CD4-positive, alpha-beta T cell treated with Interleukin-12 subunit alpha and Interleukin-12 subunit beta, for 1 hour (primary cell): ENCODE measurements around the gene KCNQ2.
"Not testable (repeated sequence)": the region's sequence is repeated elsewhere in the genome, so short reads cannot be mapped to it uniquely, and the experiment has no call there.

Experiments used
- DNase-seq: peaks from one replicate; pipeline ENCODE4 v3.0.0-alpha.2; 2020

KCNQ2 gene

GRCh38 chr20:63488315-63489251 lies 16.1 kb upstream of the KCNQ2 start:
- no peak for DNase-seq

GRCh38 chr20:63487781-63488241 lies 15.4 kb upstream of the KCNQ2 start:
- DNase-seq, result no peak

GRCh38 chr20:63487116-63487764 lies 14.8 kb upstream of the KCNQ2 start:
- DNase-seq, result no peak

GRCh38 chr20:63486300-63486855 lies 13.9 kb upstream of the KCNQ2 start:
- DNase-seq, result no peak

- no peak for DNase-seq
Observed at GRCh38 chr20:63484651-63485403, 12.4 kb upstream of the KCNQ2 start.

- DNase-seq, result no peak
Observed at GRCh38 chr20:63484236-63484635, 11.8 kb upstream of the KCNQ2 start.

- no peak for DNase-seq
Observed at GRCh38 chr20:63483834-63484233, 11.4 kb upstream of the KCNQ2 start.

GRCh38 chr20:63482021-63482587 lies 9.6 kb upstream of the KCNQ2 start:
- DNase-seq, result no peak

- DNase-seq, result no peak
Observed at GRCh38 chr20:63481503-63481902, 9.0 kb upstream of the KCNQ2 start.

GRCh38 chr20:63479695-63480419 lies 7.4 kb upstream of the KCNQ2 start:
- not testable (repeated sequence) for DNase-seq

GRCh38 chr20:63478346-63479302 lies 6.2 kb upstream of the KCNQ2 start:
- no peak for DNase-seq

- no peak for DNase-seq
Observed at GRCh38 chr20:63477944-63478343, 5.5 kb upstream of the KCNQ2 start.

GRCh38 chr20:63477061-63477616 lies 4.7 kb upstream of the KCNQ2 start:
- DNase-seq, result no peak

GRCh38 chr20:63475209-63475608 lies 2.8 kb upstream of the KCNQ2 start:
- no peak for DNase-seq

GRCh38 chr20:63473555-63474449 lies 1.3 kb upstream of the KCNQ2 start:
- no peak for DNase-seq

- DNase-seq, result no peak
Observed at GRCh38 chr20:63472862-63473390, 471 bp upstream of the KCNQ2 start.

GRCh38 chr20:63471717-63471980 lies 806 bp downstream of the KCNQ2 start:
- DNase-seq, result no peak

GRCh38 chr20:63471002-63471716 lies 1.3 kb downstream of the KCNQ2 start:
- no peak for DNase-seq

GRCh38 chr20:63470410-63470809 lies 2.0 kb downstream of the KCNQ2 start:
- no peak for DNase-seq
